Aorta (tissue), 5 donors: ENCODE results near the gene TMEM81. TPM values are rescaled to one million over a fixed set of nuclear protein-coding genes. Genes with fewer than 3 reads are reported as not detected.

Experiments
- ATAC-seq: fragments of 200-7000 bp; cut with Tn5 transposase; one replicate; pipeline ENCODE4 v1.9.1; 2022; ENCODE audit warnings: moderate library complexity; ENCODE audit not compliant: low FRiP score
- DNase-seq, 2 donors: peaks; one replicate each; pipeline ENCODE4 v3.0.0-alpha.2; 2020
- H3K27ac ChIP-seq, 2 donors: one replicate each; pipeline ENCODE4 v1.5.1; 2013; ENCODE audit warnings: low read length in 2 of 2, mild to moderate bottlenecking in 2 of 2, moderate library complexity in 2 of 2, control low read depth in 1 of 2, inconsistent platforms in 1 of 2, low read depth in 1 of 2
- H3K27me3 ChIP-seq, 2 donors: one replicate each; pipeline ENCODE4 v1.6.1; 2013; ENCODE audit warnings: control low read depth in 1 of 2, low read length in 1 of 2, mild to moderate bottlenecking in 1 of 2, moderate library complexity in 1 of 2; ENCODE audit not compliant: insufficient read depth in 2 of 2, control insufficient read depth in 1 of 2
- H3K36me3 ChIP-seq, 2 donors: one replicate each; pipeline ENCODE4 v1.6.1; 2013; ENCODE audit warnings: control low read depth in 1 of 2, low read length in 1 of 2, mild to moderate bottlenecking in 1 of 2; ENCODE audit not compliant: insufficient read depth in 2 of 2, control insufficient read depth in 1 of 2
- H3K4me1 ChIP-seq, 2 donors: one replicate each; pipeline ENCODE4 v1.6.1; 2013; ENCODE audit warnings: low read length in 2 of 2, control low read depth in 1 of 2, mild to moderate bottlenecking in 1 of 2, moderate library complexity in 1 of 2; ENCODE audit not compliant: insufficient read depth in 2 of 2, control insufficient read depth in 1 of 2
- H3K4me3 ChIP-seq, 2 donors: one replicate each; pipeline ENCODE4 v1.5.1; 2013; ENCODE audit warnings: low read length in 2 of 2, control low read depth in 1 of 2, mild to moderate bottlenecking in 1 of 2
- H3K9me3 ChIP-seq: one replicate; pipeline ENCODE4 v1.6.1; 2013; ENCODE audit warnings: mild to moderate bottlenecking, low read length; ENCODE audit not compliant: control insufficient read depth
- WGBS, 2 donors: extraction: QIAGEN DNeasy Blood & Tissue Kit; methylation state at CpG; one replicate each; pipeline ENCODE4 v1.1.7; 2013; 5-methylcytosine and 5-hydroxymethylcytosine counted together
- intact Hi-C, 2 donors: fragments of 100-400 bp; cut with DNase I; formaldehyde crosslinking; loops; one replicate each; pipeline versions ENCODE4 v1.14.2 to v1.15.0; 2022
- polyA plus RNA-seq, 2 donors: library from polyadenylated mRNA; stranded (reverse); fragments of 200-250 nt; gene quantifications; one replicate each; pipeline ENCODE4 v1.2.3, GENCODE V29; 2013
- total RNA-seq, 2 donors: library from RNA; stranded (reverse); fragmentation: NEBNext Ultra II Directional; extraction: Animal tissue kit (Norgen Biotek cat#: 25700); gene quantifications; one replicate each; pipeline ENCODE4 v1.2.1, GENCODE V29; 2021
- donor health status: healthy with polysubstance abuse.
- donor health status: Bipolar disorder and iron deficiency.
- donor health status: DM: no; HTN: no; CAD: no.
- donor health status: DM: no; HTN: no; CAD: no.
- donor health status: DM: yes; HTN: yes; CAD: no.

Gene TMEM81
- total and polyA plus RNA-seq, 4 donors: 1.1 to 4.1 (median 2.7) TPM

DNA sequence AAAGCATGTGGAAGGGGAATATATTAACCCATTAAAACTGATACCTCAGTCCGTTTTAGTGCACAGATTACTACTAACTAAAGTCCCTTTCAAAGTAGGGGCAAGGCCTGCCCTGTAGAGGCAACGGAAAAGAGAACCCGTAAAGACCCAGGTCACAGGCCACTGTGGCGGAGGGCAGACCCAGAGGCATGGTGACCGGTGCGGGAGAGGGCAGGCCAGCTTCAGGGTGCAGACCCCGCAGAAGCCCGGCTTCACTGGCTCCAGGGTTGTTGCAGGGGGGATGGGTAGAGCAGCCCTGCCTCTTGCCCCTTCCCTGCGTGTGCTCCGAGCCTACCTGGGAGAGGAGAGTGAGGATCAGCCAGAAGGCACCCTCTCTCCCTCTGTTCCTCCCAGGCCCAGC, 23.5 kb downstream of the TMEM81 start:
- Histone ChIP-seq H3K27me3 (no peaks in the 10 kb centered on the region), H3K4me1 (no peaks in the 10 kb centered on the region), H3K4me3 (no peak overlapping the region), H3K36me3 (no peaks in the 10 kb centered on the region), H3K9me3 (no peaks in the 10 kb centered on the region), H3K27ac (no peak overlapping the region)
- peak in 1 of 2 donors; percentile 53 for DNase-seq
- WGBS, 2 donors: 83 to 96% methylated on average over 10 of the region's 10 CpGs
- intact Hi-C loops: loop anchor here in 1 of 2 donors (5.0 kb wide), 1 partner anchor 73 kb away; no protein-coding TSS in a partner anchor
- no peak for ATAC-seq

DNA sequence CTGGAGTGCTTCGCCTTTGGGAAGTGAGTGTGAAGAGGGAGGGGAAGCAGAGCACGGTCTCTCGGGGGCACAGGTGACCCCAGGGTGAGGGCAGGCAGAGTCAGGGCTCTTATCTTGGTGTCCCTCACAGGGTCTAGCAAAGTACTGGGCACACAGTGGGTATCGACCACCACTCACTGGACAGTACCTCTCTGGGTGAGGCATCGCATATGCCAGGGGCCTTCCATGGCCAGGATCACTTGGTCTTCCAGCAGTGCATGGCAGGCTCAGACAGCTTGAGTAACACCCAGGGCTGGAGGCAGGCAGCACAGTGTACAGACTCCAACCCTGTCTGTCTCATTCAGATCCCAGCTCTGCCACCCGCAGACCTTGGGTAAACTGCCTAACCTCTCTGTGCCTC, 24.6 kb downstream of the TMEM81 start:
- WGBS, 2 donors: 91 to 93% methylated on average over 6 of the region's 6 CpGs
- Histone ChIP-seq H3K4me3 (no peak overlapping the region), H3K27ac (no peak overlapping the region), H3K9me3 (no peaks in the 10 kb centered on the region), H3K27me3 (no peaks in the 10 kb centered on the region), H3K4me1 (no peaks in the 10 kb centered on the region), H3K36me3 (no peaks in the 10 kb centered on the region)
- ATAC-seq (no peak), DNase-seq (no peak)
- intact Hi-C loops: loop anchor here in 1 of 2 donors (5.0 kb wide), 1 partner anchor 72 kb away; no protein-coding TSS in a partner anchor

DNA sequence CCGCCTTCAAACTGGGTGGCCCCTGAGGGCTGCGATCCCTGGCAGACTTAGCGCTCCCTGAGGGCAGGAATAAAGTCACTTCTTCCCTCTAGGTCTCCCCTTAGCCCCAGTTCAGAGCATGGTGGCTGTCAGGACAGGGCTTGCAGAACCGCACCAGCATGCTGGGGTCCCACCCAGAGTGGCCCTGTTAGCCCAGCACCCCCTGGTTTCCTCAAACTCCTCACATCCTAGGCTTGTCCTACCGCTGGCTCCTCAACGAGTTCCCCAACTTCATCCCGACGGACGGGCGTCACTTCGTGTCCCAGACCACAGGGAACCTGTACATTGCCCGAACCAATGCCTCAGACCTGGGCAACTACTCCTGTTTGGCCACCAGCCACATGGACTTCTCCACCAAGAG, 25.4 kb downstream of the TMEM81 start:
- H3K27ac ChIP-seq: no peak overlapping the region
- ATAC-seq (no peak), DNase-seq (no peak)
- no peak overlapping the region for H3K4me3 ChIP-seq
- intact Hi-C loops: no loop called here
- H3K36me3 ChIP-seq: no peaks in the 10 kb centered on the region
- no peaks in the 10 kb centered on the region for H3K4me1 ChIP-seq
- H3K27me3 ChIP-seq: no peaks in the 10 kb centered on the region
- H3K9me3 ChIP-seq: no peaks in the 10 kb centered on the region
- WGBS, 2 donors: 95 to 96% methylated on average over 12 of the region's 12 CpGs

DNA sequence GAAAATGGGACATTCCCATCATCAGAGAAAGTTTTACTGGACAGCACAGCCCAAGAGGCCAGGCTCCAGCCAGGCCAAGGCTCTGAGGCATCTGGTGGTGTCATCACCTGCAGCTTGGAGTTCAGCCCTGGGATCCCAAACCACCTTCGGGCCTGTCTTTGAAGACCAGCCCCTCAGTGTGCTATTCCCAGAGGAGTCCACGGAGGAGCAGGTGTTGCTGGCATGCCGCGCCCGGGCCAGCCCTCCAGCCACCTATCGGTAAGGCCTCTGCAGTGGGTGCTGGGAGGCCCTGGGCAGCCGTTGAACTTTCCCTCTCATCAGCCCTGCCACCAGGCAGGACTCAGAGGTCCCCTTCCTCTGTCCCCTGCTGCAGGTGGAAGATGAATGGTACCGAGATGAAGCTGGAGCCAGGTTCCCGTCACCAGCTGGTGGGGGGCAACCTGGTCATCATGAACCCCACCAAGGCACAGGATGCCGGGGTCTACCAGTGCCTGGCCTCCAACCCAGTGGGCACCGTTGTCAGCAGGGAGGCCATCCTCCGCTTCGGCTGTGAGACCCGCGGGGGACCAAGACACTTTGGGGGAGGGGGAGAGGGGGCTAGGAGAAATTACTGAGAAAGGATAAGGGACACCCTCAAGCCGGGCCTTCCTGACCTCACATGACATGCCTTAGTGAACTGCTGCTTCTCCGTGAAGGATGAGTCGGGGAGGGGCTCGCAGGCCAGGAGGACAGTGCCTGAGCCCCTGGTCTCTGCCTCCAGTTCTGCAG, 26.3 kb downstream of the TMEM81 start:
- Histone ChIP-seq H3K27ac (no peak overlapping the region), H3K27me3 (no peaks in the 10 kb centered on the region), H3K4me1 (no peaks in the 10 kb centered on the region), H3K4me3 (no peak overlapping the region), H3K36me3 (no peaks in the 10 kb centered on the region), H3K9me3 (no peaks in the 10 kb centered on the region)
- WGBS, 2 donors: 92 to 93% methylated on average over 19 of the region's 19 CpGs
- intact Hi-C loops: no loop called here
- no peak for ATAC-seq
- no peak for DNase-seq

DNA sequence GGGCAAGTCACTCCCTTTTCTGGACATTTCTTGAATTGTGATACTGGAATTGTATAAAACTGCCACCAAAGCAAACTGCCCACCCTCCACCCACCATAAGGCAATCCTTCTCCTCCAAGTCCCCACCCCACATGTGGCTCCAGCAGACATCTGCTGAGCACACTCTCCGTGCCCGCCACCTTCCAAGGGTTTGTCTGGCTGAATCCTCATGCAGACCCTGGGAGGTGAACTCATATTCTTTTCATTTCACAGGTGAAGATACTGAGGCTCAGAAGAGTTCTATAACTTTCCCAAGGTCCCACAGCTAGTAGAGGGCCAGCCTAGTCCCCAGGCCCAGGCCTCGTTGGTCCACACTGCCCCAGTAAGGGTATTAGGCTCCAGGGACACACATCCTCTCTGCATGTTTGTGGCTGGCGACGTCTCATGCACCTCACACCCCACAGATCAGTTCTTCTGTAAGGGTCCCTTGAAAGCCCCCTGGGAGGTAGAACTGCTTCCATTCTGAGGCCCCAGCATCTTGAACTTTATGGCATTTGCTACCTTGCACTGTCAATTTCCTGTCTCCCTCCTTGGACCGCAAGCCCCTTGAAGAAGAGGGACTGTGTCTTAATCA, 27.2 kb downstream of the TMEM81 start:
- no peaks in the 10 kb centered on the region for H3K4me1 ChIP-seq
- H3K27me3 ChIP-seq: no peaks in the 10 kb centered on the region
- no peak overlapping the region for H3K4me3 ChIP-seq
- no peaks in the 10 kb centered on the region for H3K9me3 ChIP-seq
- ATAC-seq: no peak
- H3K36me3 ChIP-seq: no peaks in the 10 kb centered on the region
- intact Hi-C loops: no loop called here
- 92 to 95% methylated on average over 6 of the region's 6 CpGs for WGBS, 2 donors
- no peak for DNase-seq
- no peak overlapping the region for H3K27ac ChIP-seq

DNA sequence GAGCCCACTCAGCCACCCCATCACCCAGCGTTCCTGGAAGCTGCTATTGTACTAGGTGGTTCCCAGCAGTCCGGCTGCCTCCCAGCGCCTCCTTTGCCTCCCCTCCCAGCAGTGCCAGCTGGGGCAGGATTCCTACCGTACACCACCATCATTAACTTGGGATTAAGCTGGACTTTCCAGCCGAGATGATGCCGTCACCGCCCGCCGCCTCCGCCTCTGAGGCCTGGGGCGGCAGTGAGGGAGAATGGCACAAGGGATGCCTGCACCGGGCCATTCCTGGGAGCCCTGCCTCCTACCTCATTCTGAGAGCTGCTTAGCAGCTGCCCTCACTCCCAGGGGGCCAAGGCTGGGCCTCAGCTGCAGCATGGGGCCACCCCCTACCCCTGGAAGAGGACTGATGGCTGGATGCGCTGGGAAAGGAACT, 28.1 kb downstream of the TMEM81 start:
- intact Hi-C loops: no loop called here
- no peaks in the 10 kb centered on the region for H3K9me3 ChIP-seq
- DNase-seq: no peak
- ATAC-seq: no peak
- no peaks in the 10 kb centered on the region for H3K36me3 ChIP-seq
- no peak overlapping the region for H3K27ac ChIP-seq
- no peaks in the 10 kb centered on the region for H3K27me3 ChIP-seq
- 82 to 87% methylated on average over 13 of the region's 13 CpGs for WGBS, 2 donors
- H3K4me1 ChIP-seq: no peaks in the 10 kb centered on the region
- no peak overlapping the region for H3K4me3 ChIP-seq

DNA sequence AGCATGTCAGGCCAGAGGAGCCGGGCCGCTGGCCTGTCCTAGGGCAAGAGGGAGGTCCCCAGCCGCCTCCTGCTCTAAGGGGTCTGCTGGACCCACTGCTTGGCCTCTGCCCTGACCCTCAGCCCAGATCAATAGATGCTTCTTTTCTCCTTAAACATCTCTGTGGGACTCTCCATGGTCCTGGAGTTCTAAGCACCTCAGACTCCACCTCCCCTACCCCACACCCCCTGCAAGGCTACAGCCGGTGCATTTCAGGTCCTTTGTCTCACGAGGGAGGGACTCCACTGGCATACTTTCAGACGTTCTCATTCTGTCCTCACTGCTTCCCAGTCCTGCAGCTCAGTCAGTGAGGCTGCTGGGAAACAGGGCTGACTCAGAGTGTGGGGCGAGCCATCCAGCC, 30.2 kb downstream of the TMEM81 start:
- no peaks in the 10 kb centered on the region for H3K27me3 ChIP-seq
- DNase-seq (no peak), ATAC-seq (no peak)
- H3K27ac ChIP-seq: no peak overlapping the region
- 53 to 55% methylated on average over 7 of the region's 7 CpGs for WGBS, 2 donors
- no peaks in the 10 kb centered on the region for H3K9me3 ChIP-seq
- intact Hi-C loops: no loop called here
- H3K36me3 ChIP-seq: no peaks in the 10 kb centered on the region
- H3K4me3 ChIP-seq: no peak overlapping the region
- no peaks in the 10 kb centered on the region for H3K4me1 ChIP-seq

DNA sequence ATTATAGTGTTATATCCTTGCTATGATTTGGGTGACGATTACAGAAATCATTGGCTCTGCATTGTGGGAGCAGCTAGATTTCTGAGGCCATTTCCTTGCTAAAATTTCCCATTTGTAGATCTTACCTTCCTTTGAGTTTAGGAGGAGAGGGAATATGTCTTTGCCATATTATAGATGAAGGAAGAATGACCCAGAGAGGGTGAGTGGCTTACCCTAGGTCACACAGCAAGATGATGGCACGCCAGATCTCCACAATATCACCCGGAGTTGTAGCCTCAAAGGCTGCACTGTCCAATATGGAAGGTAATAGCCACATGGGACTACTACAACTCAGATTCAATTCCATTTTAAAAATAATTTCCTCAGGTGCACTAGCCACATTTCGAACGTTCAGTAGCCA, 31.0 kb downstream of the TMEM81 start:
- intact Hi-C loops: no loop called here
- 90 to 96% methylated on average over 5 of the region's 5 CpGs for WGBS, 2 donors
- Histone ChIP-seq H3K27me3 (no peaks in the 10 kb centered on the region), H3K9me3 (no peaks in the 10 kb centered on the region), H3K4me3 (no peak overlapping the region), H3K36me3 (no peaks in the 10 kb centered on the region), H3K27ac (no peak overlapping the region), H3K4me1 (no peaks in the 10 kb centered on the region)
- ATAC-seq (no peak), DNase-seq (no peak)

DNA sequence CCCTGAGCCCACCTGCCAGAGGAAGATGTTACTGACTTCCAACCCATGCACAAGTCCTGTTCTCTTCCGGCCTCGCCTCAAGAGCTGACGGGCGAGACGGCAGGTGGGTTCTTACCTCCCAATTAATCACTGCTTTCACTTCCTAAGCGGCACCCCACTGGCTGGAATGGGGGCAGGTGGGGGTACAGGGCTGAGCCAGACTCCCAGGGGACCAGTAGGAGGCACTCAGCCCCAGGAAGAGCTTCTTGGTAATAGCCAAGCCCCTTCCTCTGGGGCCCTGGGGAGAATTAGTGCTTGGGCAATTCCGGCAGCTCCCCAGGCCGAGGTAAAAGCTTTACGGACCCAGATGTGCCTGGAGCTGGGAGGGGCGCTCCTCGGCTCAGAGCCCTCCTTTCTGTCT, 31.6 kb downstream of the TMEM81 start:
- 87 to 88% methylated on average over 11 of the region's 11 CpGs for WGBS, 2 donors
- H3K36me3 ChIP-seq: no peaks in the 10 kb centered on the region
- no peak for DNase-seq
- H3K9me3 ChIP-seq: no peaks in the 10 kb centered on the region
- intact Hi-C loops: no loop called here
- ATAC-seq: no peak
- no peaks in the 10 kb centered on the region for H3K4me1 ChIP-seq
- no peaks in the 10 kb centered on the region for H3K27me3 ChIP-seq
- H3K27ac ChIP-seq: no peak overlapping the region
- no peak overlapping the region for H3K4me3 ChIP-seq
